ENCODE measurements around the gene TAF6L. TPM values are rescaled to one million over a fixed set of nuclear protein-coding genes. Genes with fewer than 3 reads are reported as not detected.
A peak's percentile ranks its signal among the peaks of the same experiment; 100 is the strongest.

TAF6L gene
- total RNA-seq, 1 experiment from 2014 or later: 28.9 TPM

- no peaks in the 10 kb centered on the region for H3K9me3 Mint-ChIP-seq (ENCODE audit: low read depth, unreplicated experiment)
- DNase-seq: no peak
- TF ChIP-seq CTCF (IDR thresholded peaks at IDR 0.05; ENCODE audit: unreplicated experiment): no peak
- peaks cover 77% of the 10 kb centered on the region for H3K36me3 Mint-ChIP-seq (ENCODE audit: insufficient read depth, unreplicated experiment)
- H3K27ac Mint-ChIP-seq (ENCODE audit: unreplicated experiment): peak overlapping the region; percentile 83
- CTCF ChIA-PET: interaction anchor here (1.1 to 2.2 kb wide), 3 partner anchors 28 to 80 kb away, joined by 3 to 8 read pairs (median 8); partner anchors contain the start of gene ZBTB3
- intact Hi-C loops (cut with micrococcal nuclease; ENCODE audit: unreplicated experiment): no loop called here
- no peaks in the 10 kb centered on the region for H3K27me3 Mint-ChIP-seq (ENCODE audit: unreplicated experiment)
- H3K4me1 Mint-ChIP-seq (ENCODE audit: low read depth, unreplicated experiment): peaks cover 11% of the 10 kb centered on the region
- peak overlapping the region; percentile 89 for H3K4me3 Mint-ChIP-seq (ENCODE audit: low read depth, unreplicated experiment)
- no TSS peak for BruUV-seq (replicated peaks)
Observed at GRCh38 chr11:62726156-62726914, 44.9 kb upstream of the TAF6L start.

GRCh38 chr11:62726915-62727164 is 44.4 kb upstream of the TAF6L start:
- intact Hi-C loops (cut with micrococcal nuclease; ENCODE audit: unreplicated experiment): no loop called here
- CTCF ChIA-PET: interaction anchor here (0.5 to 2.2 kb wide), 7 partner anchors 11 to 153 kb away, joined by 3 to 8 read pairs (median 4); partner anchors contain the start of genes EEF1G and ZBTB3
- Mint-ChIP-seq H3K4me1 (ENCODE audit: low read depth, unreplicated experiment) (peaks cover 11% of the 10 kb centered on the region), H3K36me3 (ENCODE audit: insufficient read depth, unreplicated experiment) (peaks cover 72% of the 10 kb centered on the region), H3K9me3 (ENCODE audit: low read depth, unreplicated experiment) (no peaks in the 10 kb centered on the region), H3K27ac (ENCODE audit: unreplicated experiment) (peak overlapping the region; percentile 98), H3K27me3 (ENCODE audit: unreplicated experiment) (no peaks in the 10 kb centered on the region), H3K4me3 (ENCODE audit: low read depth, unreplicated experiment) (peak overlapping the region; percentile 89)
- DNase-seq: no peak
- no peak for TF ChIP-seq CTCF (IDR thresholded peaks at IDR 0.05; ENCODE audit: unreplicated experiment)
- BruUV-seq (replicated peaks): no TSS peak

- Mint-ChIP-seq H3K4me1 (ENCODE audit: low read depth, unreplicated experiment) (peaks cover 11% of the 10 kb centered on the region), H3K27ac (ENCODE audit: unreplicated experiment) (peak within 1 kb of the TSS; percentile 98), H3K27me3 (ENCODE audit: unreplicated experiment) (no peaks in the 10 kb centered on the region), H3K36me3 (ENCODE audit: insufficient read depth, unreplicated experiment) (peaks cover 68% of the 10 kb centered on the region), H3K9me3 (ENCODE audit: low read depth, unreplicated experiment) (no peaks in the 10 kb centered on the region), H3K4me3 (ENCODE audit: low read depth, unreplicated experiment) (peak within 1 kb of the TSS; percentile 89)
- CTCF ChIA-PET: interaction anchor here (0.5 to 2.2 kb wide), 12 partner anchors 12 to 822 kb away, joined by 3 to 8 read pairs (median 4); partner anchors contain the start of genes EEF1G, POLR2G, UQCC3 and ZBTB3
- no TSS peak for BruUV-seq (replicated peaks)
- intact Hi-C loops (cut with micrococcal nuclease; ENCODE audit: unreplicated experiment): no loop called here
- DNase-seq: peak; percentile 98
- no peak for TF ChIP-seq CTCF (IDR thresholded peaks at IDR 0.05; ENCODE audit: unreplicated experiment)
Observed at GRCh38 chr11:62727165-62727871, 43.9 kb upstream of the TAF6L start, which contains the start of gene HNRNPUL2. Gene HNRNPUL2 (minus strand): TSS chr11:62727457. CDS start chr11:62727156, 301 bp downstream.

GRCh38 chr11:62727872-62728170 is 43.4 kb upstream of the TAF6L start:
- intact Hi-C loops (cut with micrococcal nuclease; ENCODE audit: unreplicated experiment): no loop called here
- DNase-seq: peak; percentile 88
- BruUV-seq (replicated peaks): no TSS peak
- Mint-ChIP-seq H3K36me3 (ENCODE audit: insufficient read depth, unreplicated experiment) (peaks cover 68% of the 10 kb centered on the region), H3K27me3 (ENCODE audit: unreplicated experiment) (no peaks in the 10 kb centered on the region), H3K4me3 (ENCODE audit: low read depth, unreplicated experiment) (peak overlapping the region; percentile 89), H3K4me1 (ENCODE audit: low read depth, unreplicated experiment) (peaks cover 11% of the 10 kb centered on the region), H3K9me3 (ENCODE audit: low read depth, unreplicated experiment) (no peaks in the 10 kb centered on the region), H3K27ac (ENCODE audit: unreplicated experiment) (peak overlapping the region; percentile 98)
- no peak for TF ChIP-seq CTCF (IDR thresholded peaks at IDR 0.05; ENCODE audit: unreplicated experiment)
- CTCF ChIA-PET: interaction anchor here (0.6 to 2.2 kb wide), 9 partner anchors 12 to 821 kb away, joined by 3 to 8 read pairs (median 4); partner anchors contain the start of genes EEF1G, POLR2G, UQCC3 and ZBTB3

All from Calu3 (cell line).